PC-3 (cell line): ENCODE data around the gene TOMM22.

Experiments
- CTCF ChIP-seq: fragments of 300-600 bp; sonication (generic); conservative IDR thresholded peaks from 2 replicates; pipeline ENCODE4 v1.5.1; 2017; ENCODE audit warnings: antibody characterized with exemption, low read depth, mild to moderate bottlenecking, low read length
- EZH2 ChIP-seq: fragments of 300-600 bp; sonication (generic); IDR thresholded peaks from one replicate; pipeline ENCODE4 v1.6.1; 2017; ENCODE audit warnings: antibody characterized with exemption, mild to moderate bottlenecking, low read length; ENCODE audit not compliant: unreplicated experiment
- EZH2phosphoT487 ChIP-seq: fragments of 300-600 bp; sonication (generic); IDR thresholded peaks from 2 replicates; pipeline ENCODE4 v1.6.1; 2018; ENCODE audit warnings: mild to moderate bottlenecking, antibody characterized with exemption, low read length, borderline replicate concordance

GRCh38 chr22:38715176-38715764 is 33.5 kb downstream of the TOMM22 start:
- TF ChIP-seq EZH2phosphoT487 (no peak), CTCF (no peak), EZH2 (no peak)
